HFFc6 (cell line): ENCODE measurements around the gene LNP1. TPM values are rescaled to one million over a fixed set of nuclear protein-coding genes. Genes with fewer than 3 reads are reported as not detected.
"Not testable (repeated sequence)": the region's sequence is repeated elsewhere in the genome, so short reads cannot be mapped to it uniquely, and the experiment has no call there.

Experiments used
- DNase-seq: peaks from one replicate; pipeline ENCODE4 v3.0.0-alpha.2; 2018
- H3K27ac Mint-ChIP-seq: 2 replicates; pipeline ENCODE4 v1.8.0; 2020; ENCODE audit warnings: mild to moderate bottlenecking, mixed read lengths
- H3K27me3 Mint-ChIP-seq: 2 replicates; pipeline ENCODE4 v1.8.0; 2021; ENCODE audit warnings: mild to moderate bottlenecking, moderate library complexity, mixed read lengths; ENCODE audit not compliant: insufficient read depth
- H3K36me3 Mint-ChIP-seq: 2 replicates; pipeline ENCODE4 v1.8.0; 2021; ENCODE audit warnings: low read depth, mixed read lengths
- H3K4me1 Mint-ChIP-seq: 2 replicates; pipeline ENCODE4 v1.8.0; 2020; ENCODE audit warnings: low read depth, mixed read lengths
- H3K4me3 Mint-ChIP-seq: 2 replicates; pipeline ENCODE4 v1.8.0; 2020; ENCODE audit warnings: mild to moderate bottlenecking, moderate library complexity, mixed read lengths
- H3K9me3 Mint-ChIP-seq: 2 replicates; pipeline ENCODE4 v1.8.0; 2020; ENCODE audit warnings: mild to moderate bottlenecking, mixed read lengths
- total RNA-seq, 6 experiments: library from RNA; stranded (reverse); fragmentation: NEBNext Ultra II Directional; extraction: Animal tissue kit (Norgen Biotek cat#: 25700); gene quantifications; 2 replicates in 1 of 6; 3 replicates in 5 of 6; pipeline ENCODE4 v1.2.3, GENCODE V29; 2021
- TF ChIP-seq, protein P1 (sequence below): fragments of 200-600 bp; sonication (generic); IDR thresholded peaks from 2 replicates; pipeline ENCODE4 v1.5.0; 2021; ENCODE audit warnings: antibody characterized with exemption, mild to moderate bottlenecking

The LNP1 gene
- total RNA-seq, 6 experiments from 2014 or later = 1.1 to 2.7 (median 1.6) TPM

DNA sequence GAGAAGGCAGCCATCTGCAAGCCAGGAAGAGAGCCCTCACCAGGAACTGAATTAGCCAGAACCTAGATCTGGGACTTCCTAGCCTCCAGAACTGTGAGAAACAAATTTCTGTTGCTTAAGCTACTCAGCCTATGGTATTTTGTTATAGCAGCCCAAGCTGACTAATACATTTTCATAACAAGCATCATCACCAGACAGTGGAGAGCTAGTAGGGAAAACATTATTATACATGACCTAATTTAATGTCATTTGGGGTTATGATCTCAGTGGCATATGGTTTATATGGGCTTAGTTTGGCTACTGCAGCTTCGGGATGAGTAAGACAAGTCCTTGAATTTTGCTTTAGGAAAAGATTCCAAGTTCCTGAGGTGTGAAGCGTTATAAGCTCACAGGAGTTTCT is 35.6 kb downstream of the LNP1 start:
- TF ChIP-seq, protein P1, sequence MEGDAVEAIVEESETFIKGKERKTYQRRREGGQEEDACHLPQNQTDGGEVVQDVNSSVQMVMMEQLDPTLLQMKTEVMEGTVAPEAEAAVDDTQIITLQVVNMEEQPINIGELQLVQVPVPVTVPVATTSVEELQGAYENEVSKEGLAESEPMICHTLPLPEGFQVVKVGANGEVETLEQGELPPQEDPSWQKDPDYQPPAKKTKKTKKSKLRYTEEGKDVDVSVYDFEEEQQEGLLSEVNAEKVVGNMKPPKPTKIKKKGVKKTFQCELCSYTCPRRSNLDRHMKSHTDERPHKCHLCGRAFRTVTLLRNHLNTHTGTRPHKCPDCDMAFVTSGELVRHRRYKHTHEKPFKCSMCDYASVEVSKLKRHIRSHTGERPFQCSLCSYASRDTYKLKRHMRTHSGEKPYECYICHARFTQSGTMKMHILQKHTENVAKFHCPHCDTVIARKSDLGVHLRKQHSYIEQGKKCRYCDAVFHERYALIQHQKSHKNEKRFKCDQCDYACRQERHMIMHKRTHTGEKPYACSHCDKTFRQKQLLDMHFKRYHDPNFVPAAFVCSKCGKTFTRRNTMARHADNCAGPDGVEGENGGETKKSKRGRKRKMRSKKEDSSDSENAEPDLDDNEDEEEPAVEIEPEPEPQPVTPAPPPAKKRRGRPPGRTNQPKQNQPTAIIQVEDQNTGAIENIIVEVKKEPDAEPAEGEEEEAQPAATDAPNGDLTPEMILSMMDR = no peak

DNA sequence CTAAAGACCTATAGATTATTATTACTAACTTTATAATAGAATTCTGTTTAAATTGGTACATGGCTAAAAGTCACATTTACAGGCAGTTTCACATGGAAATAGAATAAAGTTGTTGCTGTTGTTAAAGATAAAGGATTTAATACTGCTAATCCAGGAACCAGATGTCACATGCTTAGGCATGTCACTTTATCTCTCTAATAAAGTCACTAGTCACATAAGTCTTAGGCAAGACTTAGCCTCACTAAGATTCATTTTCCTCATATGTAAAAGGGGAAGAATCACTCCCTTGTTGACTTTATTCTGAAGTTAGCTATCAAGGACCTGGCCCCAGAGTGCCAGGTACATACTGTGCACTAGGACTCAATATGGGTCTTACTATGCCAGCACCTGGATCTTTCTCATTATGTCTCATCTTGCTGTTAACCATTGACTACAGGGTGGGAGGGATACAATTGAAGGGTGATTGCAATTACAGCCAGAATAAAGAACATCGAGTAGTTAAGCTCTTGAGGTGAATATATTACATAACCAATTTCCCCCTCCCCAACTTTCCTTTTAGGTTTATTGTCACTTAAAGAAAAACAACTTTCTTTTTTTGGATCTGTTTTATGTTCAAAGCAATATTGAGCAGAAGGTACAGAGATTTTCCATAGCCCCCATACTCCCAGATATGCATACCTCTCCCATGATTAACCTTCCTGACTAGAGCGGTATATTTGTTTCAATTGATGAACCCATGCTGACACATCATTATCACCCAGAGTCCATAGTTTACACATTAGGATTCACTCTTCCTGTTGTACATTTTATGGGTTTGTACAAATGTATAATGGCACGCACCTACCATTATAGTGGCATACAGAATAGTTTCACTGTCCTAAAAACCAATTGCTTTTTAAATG is 36.6 kb downstream of the LNP1 start:
- Mint-ChIP-seq H3K27me3 (no peaks in the 10 kb centered on the region; the same call in 1 of the 2 replicates), H3K36me3 (peaks cover 20% of the 10 kb centered on the region), H3K27ac (no peak overlapping the region), H3K4me1 (peaks cover 10% of the 10 kb centered on the region), H3K4me3 (no peak overlapping the region), H3K9me3 (peaks cover 24% of the 10 kb centered on the region)
- DNase-seq = no peak
- TF ChIP-seq, protein P1 = no peak

More for the DNA sequence above, 35.6 kb downstream of the LNP1 start:
- Mint-ChIP-seq H3K9me3 (peaks cover 24% of the 10 kb centered on the region), H3K27ac (no peak overlapping the region), H3K36me3 (peaks cover 22% of the 10 kb centered on the region), H3K27me3 (no peaks in the 10 kb centered on the region; the same call in 1 of the 2 replicates), H3K4me1 (peaks cover 10% of the 10 kb centered on the region), H3K4me3 (no peak overlapping the region)
- no peak for DNase-seq

DNA sequence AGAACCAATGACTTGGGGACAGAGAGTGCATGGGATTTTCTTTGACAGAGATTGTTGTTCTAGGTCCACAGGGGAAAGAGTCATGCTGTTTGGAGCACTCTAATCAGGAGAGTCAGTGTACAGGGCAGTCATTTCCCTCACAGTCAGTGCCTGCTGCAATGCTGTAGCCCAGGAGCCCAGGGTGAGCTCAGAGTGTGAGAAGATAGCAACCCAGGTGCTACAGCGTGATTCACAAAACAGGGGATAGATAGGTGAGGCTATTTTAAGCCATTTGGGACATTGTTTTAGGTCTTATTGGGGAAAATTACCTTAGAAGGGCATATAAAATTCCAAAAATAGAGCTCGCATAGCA is 37.3 kb downstream of the LNP1 start:
- Mint-ChIP-seq H3K27me3 (no peaks in the 10 kb centered on the region; the same call in 1 of the 2 replicates), H3K9me3 (peaks cover 23% of the 10 kb centered on the region), H3K36me3 (peaks cover 16% of the 10 kb centered on the region), H3K4me1 (peaks cover 10% of the 10 kb centered on the region), H3K27ac (no peak overlapping the region), H3K4me3 (no peak overlapping the region)
- DNase-seq = no peak
- TF ChIP-seq, protein P1 = no peak

DNA sequence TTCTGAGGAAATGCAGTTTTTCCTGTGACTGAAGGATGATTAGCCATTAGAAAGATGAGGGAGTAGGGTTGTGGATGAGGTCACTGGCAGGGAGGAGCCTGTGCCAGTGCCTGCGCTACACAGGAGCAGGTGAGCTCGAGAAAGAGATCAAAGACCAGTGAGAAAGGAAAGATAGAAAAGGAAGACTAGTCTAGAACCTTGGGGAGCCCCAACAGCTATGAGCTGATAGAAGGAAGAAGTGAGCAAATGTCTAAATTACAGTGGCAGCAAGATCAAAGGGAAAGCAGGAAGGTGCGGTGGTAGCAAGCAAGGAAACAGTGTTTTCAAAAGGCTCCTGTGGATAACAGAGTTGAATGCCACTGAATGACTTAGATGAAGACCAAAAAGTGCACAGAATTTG is 39.6 kb downstream of the LNP1 start:
- Mint-ChIP-seq H3K36me3 (peaks cover 9% of the 10 kb centered on the region; the same call in 1 of the 2 replicates), H3K27ac (no peak overlapping the region), H3K4me3 (no peak overlapping the region), H3K9me3 (peaks cover 6% of the 10 kb centered on the region; the same call in 1 of the 2 replicates), H3K4me1 (peaks cover 10% of the 10 kb centered on the region), H3K27me3 (no peaks in the 10 kb centered on the region; the same call in 1 of the 2 replicates)
- TF ChIP-seq, protein P1 = no peak
- DNase-seq = no peak

DNA sequence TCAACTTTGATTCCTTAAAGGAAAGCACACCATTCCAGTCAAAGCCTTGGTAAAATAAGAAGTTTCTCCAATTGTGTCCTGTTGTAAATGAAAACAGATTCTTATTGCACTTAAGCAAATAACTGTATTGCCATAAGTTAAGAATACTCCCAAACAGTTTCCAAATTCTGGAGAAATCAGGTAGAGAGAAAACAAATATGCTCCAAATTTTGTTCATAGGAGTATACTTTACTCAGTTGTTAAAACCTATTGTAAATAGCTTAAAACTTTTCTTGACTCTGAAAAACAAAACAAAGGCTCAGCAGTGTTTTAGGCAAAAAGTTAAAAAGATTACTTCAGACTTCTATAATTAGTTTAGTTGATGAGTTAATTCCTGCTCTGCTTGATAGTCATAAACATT is 42.4 kb downstream of the LNP1 start:
- TF ChIP-seq, protein P1 = no peak
- H3K4me3 Mint-ChIP-seq = no peak overlapping the region
- peaks cover 15% of the 10 kb centered on the region for H3K9me3 Mint-ChIP-seq
- peaks cover 15% of the 10 kb centered on the region; the same call in 1 of the 2 replicates for H3K36me3 Mint-ChIP-seq
- no peak for DNase-seq
- no peaks in the 10 kb centered on the region; the same call in none of the 2 replicates for H3K27me3 Mint-ChIP-seq
- no peak overlapping the region for H3K27ac Mint-ChIP-seq
- peaks cover 1% of the 10 kb centered on the region for H3K4me1 Mint-ChIP-seq

DNA sequence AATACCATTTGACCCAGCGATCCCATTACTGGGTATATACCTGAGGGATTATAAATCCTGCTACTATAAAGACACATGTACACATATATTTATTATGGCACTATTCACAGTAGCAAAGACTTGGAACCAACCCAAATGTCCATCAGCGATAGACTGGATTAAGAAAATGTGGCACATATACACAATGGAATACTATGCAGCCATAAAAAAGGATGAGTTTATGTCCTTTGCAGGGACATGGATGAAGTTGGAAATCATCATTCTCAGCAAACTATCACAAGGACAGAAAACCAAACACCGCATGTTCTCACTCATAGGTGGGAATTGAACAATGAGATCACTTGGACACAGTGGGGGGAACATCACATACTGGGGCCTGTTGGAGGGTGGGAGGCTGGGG is 45.7 kb downstream of the LNP1 start:
- not testable (repeated sequence) for DNase-seq, H3K4me1 Mint-ChIP-seq, H3K27me3 Mint-ChIP-seq, H3K27ac Mint-ChIP-seq, H3K4me3 Mint-ChIP-seq
- Mint-ChIP-seq H3K9me3 (peaks cover 15% of the 10 kb centered on the region), H3K36me3 (peaks cover 15% of the 10 kb centered on the region; the same call in 1 of the 2 replicates)
